GM12801 (cell line): ENCODE data around the gene TAX1BP3.

Source experiments
- CTCF ChIP-seq: IDR thresholded peaks from one replicate; pipeline ENCODE4 v1.5.1; 2011; ENCODE audit warnings: control low read depth; ENCODE audit not compliant: insufficient read length; ENCODE audit errors: extremely low read depth

Gene TAX1BP3

GRCh38 chr17:3641014-3641413, 27.4 kb downstream of the TAX1BP3 start:
- no peak for TF ChIP-seq CTCF

GRCh38 chr17:3639981-3640596, 28.3 kb downstream of the TAX1BP3 start:
- no peak for TF ChIP-seq CTCF

- no peak for TF ChIP-seq CTCF
Measured at GRCh38 chr17:3636908-3637373, 31.4 kb downstream of the TAX1BP3 start.

- no peak for TF ChIP-seq CTCF
Measured at GRCh38 chr17:3636154-3636907, 32.0 kb downstream of the TAX1BP3 start, which contains the start of the genes CTNS and SHPK. Gene CTNS (plus strand): TSS chr17:3636760. CDS start chr17:3640207, 3,447 bp downstream. Gene SHPK (minus strand): TSS chr17:3636250. CDS start chr17:3636219, 31 bp downstream.

- TF ChIP-seq CTCF = no peak
Measured at GRCh38 chr17:3635474-3636153, 32.8 kb downstream of the TAX1BP3 start.

- no peak for TF ChIP-seq CTCF
Measured at GRCh38 chr17:3632287-3632686, 36.1 kb downstream of the TAX1BP3 start.

- no peak for TF ChIP-seq CTCF
Measured at GRCh38 chr17:3630781-3631180, 37.6 kb downstream of the TAX1BP3 start.
